Ureter (tissue), 1 donor: Measurements from ENCODE around the gene VTI1A. TPM values are rescaled to one million over a fixed set of nuclear protein-coding genes. Genes with fewer than 3 reads are reported as not detected.
"Not testable (repeated sequence)": the region's sequence is repeated elsewhere in the genome, so short reads cannot be mapped to it uniquely, and the experiment has no call there.

Experiments used
- DNase-seq: peaks from one replicate; pipeline ENCODE4 v3.0.0-alpha.2; 2020; ENCODE audit warnings: low spot score
- total RNA-seq: library from RNA; stranded (reverse); gene quantifications from one replicate; pipeline ENCODE4 v1.2.4, GENCODE V29; 2023
- donor health status: DM: yes; HTN: yes; CAD: no.

Gene VTI1A
- total RNA-seq, 1 donor from 2014 or later = 50.4 TPM

DNA sequence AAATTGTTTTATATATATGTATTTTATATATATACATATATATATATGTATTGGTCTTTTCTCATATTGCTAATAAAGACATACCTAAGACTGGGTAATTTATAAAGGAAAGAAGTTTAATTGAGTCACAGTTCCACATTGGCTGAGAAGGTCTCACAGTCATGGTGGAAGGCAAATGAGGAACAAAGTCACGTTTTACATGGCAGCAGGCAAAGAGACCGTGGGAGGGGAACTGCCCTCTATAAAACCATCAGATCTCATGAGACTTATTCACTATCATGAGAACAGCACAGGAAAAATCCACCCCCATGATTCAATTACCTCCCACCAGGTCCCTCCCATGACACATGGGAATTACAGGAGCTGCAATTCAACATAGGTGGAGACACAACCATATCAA, 416.4 kb downstream of the VTI1A start:
- not testable (repeated sequence) for DNase-seq

Other genes starting within 250 kb of the VTI1A start
- not detected for gene TECTB, start 163.8 kb upstream of the VTI1A start, total RNA-seq
- 117 TPM for gene ACSL5, start 73.1 kb upstream of the VTI1A start, total RNA-seq
- 42.1 TPM for gene ZDHHC6, start 301 bp upstream of the VTI1A start, total RNA-seq